ENCODE measurements around the gene SLC22A3. TPM values are rescaled to one million over a fixed set of nuclear protein-coding genes. Genes with fewer than 3 reads are reported as not detected.

SLC22A3 gene
- total RNA-seq, 6 experiments from 2014 or later: 16.3 to 49.3 (median 32.0) TPM

DNA sequence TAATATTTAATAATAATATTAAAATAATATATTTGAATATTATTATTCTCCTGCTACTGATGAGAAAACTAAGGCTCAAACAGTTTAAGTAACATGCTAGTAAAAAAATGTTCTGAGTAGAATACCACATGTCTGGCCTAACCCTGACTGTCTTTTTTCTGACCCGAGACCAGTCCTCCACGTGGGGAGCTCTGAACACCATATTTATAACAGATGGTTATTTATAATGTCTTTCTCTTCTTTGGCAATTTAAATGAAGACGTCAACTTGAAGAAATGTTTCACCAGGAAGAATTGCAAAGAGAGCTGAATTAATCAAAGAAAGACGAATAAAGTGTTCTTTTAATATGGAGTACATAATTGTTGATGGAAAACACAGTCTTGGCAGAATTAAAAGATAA, 82.0 kb downstream of the SLC22A3 start:
- peaks cover 0 to 23% (median 6%) of the 10 kb centered on the region in 4 donors for H3K4me1 ChIP-seq
- WGBS (ENCODE audit: insufficient coverage, low coverage, low lambda C conversion rate, missing lambda C conversion rate): 62% methylated on average over 4 of the region's 4 CpGs
- TF ChIP-seq, protein P1, sequence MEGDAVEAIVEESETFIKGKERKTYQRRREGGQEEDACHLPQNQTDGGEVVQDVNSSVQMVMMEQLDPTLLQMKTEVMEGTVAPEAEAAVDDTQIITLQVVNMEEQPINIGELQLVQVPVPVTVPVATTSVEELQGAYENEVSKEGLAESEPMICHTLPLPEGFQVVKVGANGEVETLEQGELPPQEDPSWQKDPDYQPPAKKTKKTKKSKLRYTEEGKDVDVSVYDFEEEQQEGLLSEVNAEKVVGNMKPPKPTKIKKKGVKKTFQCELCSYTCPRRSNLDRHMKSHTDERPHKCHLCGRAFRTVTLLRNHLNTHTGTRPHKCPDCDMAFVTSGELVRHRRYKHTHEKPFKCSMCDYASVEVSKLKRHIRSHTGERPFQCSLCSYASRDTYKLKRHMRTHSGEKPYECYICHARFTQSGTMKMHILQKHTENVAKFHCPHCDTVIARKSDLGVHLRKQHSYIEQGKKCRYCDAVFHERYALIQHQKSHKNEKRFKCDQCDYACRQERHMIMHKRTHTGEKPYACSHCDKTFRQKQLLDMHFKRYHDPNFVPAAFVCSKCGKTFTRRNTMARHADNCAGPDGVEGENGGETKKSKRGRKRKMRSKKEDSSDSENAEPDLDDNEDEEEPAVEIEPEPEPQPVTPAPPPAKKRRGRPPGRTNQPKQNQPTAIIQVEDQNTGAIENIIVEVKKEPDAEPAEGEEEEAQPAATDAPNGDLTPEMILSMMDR (IDR thresholded peaks at IDR 0.05): no peak
- no peak for TF ChIP-seq POLR2A (IDR thresholded peaks at IDR 0.05)
- no peaks in the 10 kb centered on the region for H3K9me3 ChIP-seq
- intact Hi-C loops (cut with DNase I): no loop called here
- no peak for ATAC-seq
- no peak overlapping the region for H3K4me3 ChIP-seq
- H3K36me3 ChIP-seq: no peaks in the 10 kb centered on the region
- no peak overlapping the region for H3K27ac ChIP-seq
- DNase-seq: no peak
- H3K27me3 ChIP-seq: no peaks in the 10 kb centered on the region

DNA sequence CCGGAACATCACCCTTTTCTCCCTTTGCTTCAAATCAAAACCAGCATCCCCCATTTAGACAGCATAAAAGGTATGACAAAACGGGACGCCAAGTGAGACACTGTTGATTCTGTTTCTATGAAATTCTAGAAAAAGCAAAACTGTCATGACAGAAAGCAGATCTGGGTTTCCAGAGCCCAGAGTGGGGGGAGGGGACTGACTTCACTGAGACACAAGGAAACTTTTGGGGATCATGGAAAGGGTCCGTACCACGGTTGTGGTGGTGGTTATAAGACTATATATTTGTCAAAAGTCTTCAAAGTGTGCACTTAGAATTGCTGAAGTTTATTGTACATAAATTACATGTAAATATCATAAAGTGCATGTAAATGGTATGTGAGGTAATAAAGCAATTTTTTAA, 82.6 kb downstream of the SLC22A3 start:
- intact Hi-C loops (cut with DNase I): no loop called here
- H3K36me3 ChIP-seq: no peaks in the 10 kb centered on the region
- no peak overlapping the region for H3K27ac ChIP-seq
- no peaks in the 10 kb centered on the region for H3K27me3 ChIP-seq
- no peaks in the 10 kb centered on the region for H3K9me3 ChIP-seq
- no peak for TF ChIP-seq POLR2A (IDR thresholded peaks at IDR 0.05)
- TF ChIP-seq, protein P1 (IDR thresholded peaks at IDR 0.05): no peak
- DNase-seq (no peak), ATAC-seq (no peak)
- H3K4me1 ChIP-seq: peaks cover 0 to 23% (median 6%) of the 10 kb centered on the region in 4 donors
- H3K4me3 ChIP-seq: no peak overlapping the region
- 73% methylated on average over 5 of the region's 5 CpGs for WGBS (ENCODE audit: insufficient coverage, low coverage, low lambda C conversion rate, missing lambda C conversion rate)

DNA sequence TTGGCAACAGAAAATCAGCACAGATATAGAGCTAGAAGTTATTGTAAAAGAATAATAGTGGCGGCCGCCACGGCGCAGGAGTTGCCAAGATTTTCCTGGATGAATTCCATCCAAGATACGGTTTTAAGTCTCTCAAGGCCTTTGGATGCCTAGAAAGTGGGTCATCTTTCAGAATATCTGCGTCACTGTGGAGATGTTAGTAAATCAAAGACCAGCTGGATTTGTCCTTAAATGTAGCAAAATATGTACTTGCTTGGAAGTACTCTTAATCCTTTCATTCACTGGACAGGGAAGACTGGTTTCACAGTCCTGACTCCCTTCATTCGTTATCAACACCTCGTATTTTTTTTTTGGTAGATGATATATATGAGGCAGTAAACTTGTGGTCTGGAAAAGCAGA, 83.0 kb downstream of the SLC22A3 start:
- Histone ChIP-seq H3K27me3 (no peaks in the 10 kb centered on the region), H3K4me3 (no peak overlapping the region), H3K36me3 (no peaks in the 10 kb centered on the region), H3K27ac (no peak overlapping the region), H3K4me1 (peaks cover 0 to 21% (median 6%) of the 10 kb centered on the region in 4 donors), H3K9me3 (no peaks in the 10 kb centered on the region)
- no peak for ATAC-seq
- no peak for DNase-seq
- intact Hi-C loops (cut with DNase I): no loop called here
- no peak for TF ChIP-seq POLR2A (IDR thresholded peaks at IDR 0.05)
- TF ChIP-seq, protein P1 (IDR thresholded peaks at IDR 0.05): no peak
- WGBS (ENCODE audit: insufficient coverage, low coverage, low lambda C conversion rate, missing lambda C conversion rate): 60% methylated on average over 8 of the region's 8 CpGs

DNA sequence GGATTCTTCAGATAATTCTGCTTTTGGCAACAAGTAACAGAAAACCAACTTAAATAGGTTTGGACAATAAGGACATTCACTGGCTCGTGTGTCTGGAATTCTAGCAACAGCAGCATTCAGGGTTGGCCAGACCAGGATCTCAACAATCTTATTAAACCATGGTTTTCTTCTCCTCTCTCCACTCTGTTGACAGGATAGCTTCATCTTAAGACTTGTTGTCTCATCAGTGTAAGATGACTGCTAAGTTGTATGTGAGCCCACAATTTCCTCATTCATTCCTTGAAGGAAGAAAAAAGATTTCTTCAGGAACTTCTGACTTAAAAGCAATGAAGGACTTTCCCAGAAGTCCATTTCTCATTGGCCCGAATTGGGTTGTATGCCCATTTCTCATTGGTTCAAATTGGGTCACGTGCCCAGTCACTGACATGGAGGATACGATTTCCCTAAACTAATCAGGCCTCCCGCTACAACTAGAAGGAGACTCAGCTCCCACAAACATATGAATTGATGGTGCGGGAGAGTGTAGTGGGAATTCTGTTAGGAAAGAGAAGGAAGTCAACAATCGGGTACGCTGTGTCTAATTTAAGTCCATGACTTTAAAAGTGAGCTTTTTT, 83.7 kb downstream of the SLC22A3 start:
- DNase-seq (no peak), ATAC-seq (no peak)
- intact Hi-C loops (cut with DNase I): no loop called here
- Histone ChIP-seq H3K9me3 (no peaks in the 10 kb centered on the region), H3K36me3 (no peaks in the 10 kb centered on the region), H3K27ac (no peak overlapping the region), H3K4me1 (peaks cover 0 to 14% (median 4%) of the 10 kb centered on the region in 4 donors), H3K27me3 (no peaks in the 10 kb centered on the region), H3K4me3 (no peak overlapping the region)
- 86% methylated on average over 8 of the region's 8 CpGs for WGBS (ENCODE audit: insufficient coverage, low coverage, low lambda C conversion rate, missing lambda C conversion rate)
- TF ChIP-seq, protein P1 (IDR thresholded peaks at IDR 0.05): no peak
- TF ChIP-seq POLR2A (IDR thresholded peaks at IDR 0.05): no peak
